ENCODE data around the gene MAP3K4.
A peak's percentile ranks its signal among the peaks of the same experiment; 100 is the strongest.

Gene MAP3K4

GRCh38 chr6:160991406-160992060 is at the start of gene MAP3K4:
Gene MAP3K4, plus strand, starts transcription at chr6:160991769. Its CDS starts 163 bp downstream, at chr6:160991932.
- peak; percentile 63 for DNase-seq (ENCODE audit: low spot score)

GRCh38 chr6:160943997-160944396 is 47.6 kb upstream of the MAP3K4 start:
- DNase-seq (ENCODE audit: low spot score), result no peak

GRCh38 chr6:160945516-160946177 is 45.9 kb upstream of the MAP3K4 start:
- no peak for DNase-seq (ENCODE audit: low spot score)

GRCh38 chr6:160949531-160949930 is 42.0 kb upstream of the MAP3K4 start:
- DNase-seq (ENCODE audit: low spot score), result no peak

GRCh38 chr6:160950507-160950906 is 41.1 kb upstream of the MAP3K4 start:
- DNase-seq (ENCODE audit: low spot score), result no peak

GRCh38 chr6:160951187-160952030 is 40.2 kb upstream of the MAP3K4 start:
- no peak for DNase-seq (ENCODE audit: low spot score)

- no peak for DNase-seq (ENCODE audit: low spot score)
These were observed 38.8 kb upstream of the MAP3K4 start for GRCh38 chr6:160952633-160953281.

GRCh38 chr6:160955508-160956295 is 35.9 kb upstream of the MAP3K4 start:
- no peak for DNase-seq (ENCODE audit: low spot score)

- no peak for DNase-seq (ENCODE audit: low spot score)
These were observed 35.1 kb upstream of the MAP3K4 start for GRCh38 chr6:160956300-160957035.

GRCh38 chr6:160959726-160960435 is 31.7 kb upstream of the MAP3K4 start:
- no peak for DNase-seq (ENCODE audit: low spot score)

GRCh38 chr6:160960839-160961238 is 30.7 kb upstream of the MAP3K4 start:
- DNase-seq (ENCODE audit: low spot score), result no peak

- DNase-seq (ENCODE audit: low spot score), result no peak
These were observed 28.5 kb upstream of the MAP3K4 start for GRCh38 chr6:160962835-160963623.

- DNase-seq (ENCODE audit: low spot score), result no peak
These were observed 27.9 kb upstream of the MAP3K4 start for GRCh38 chr6:160963651-160964050.

- DNase-seq (ENCODE audit: low spot score), result no peak
These were observed 25.7 kb upstream of the MAP3K4 start for GRCh38 chr6:160965893-160966292.

- no peak for DNase-seq (ENCODE audit: low spot score)
These were observed 24.9 kb upstream of the MAP3K4 start for GRCh38 chr6:160966493-160967229.

- DNase-seq (ENCODE audit: low spot score), result no peak
These were observed 24.2 kb upstream of the MAP3K4 start for GRCh38 chr6:160967351-160967750.

GRCh38 chr6:160967833-160968232 is 23.7 kb upstream of the MAP3K4 start:
- DNase-seq (ENCODE audit: low spot score), result no peak

GRCh38 chr6:160971171-160971570 is 20.4 kb upstream of the MAP3K4 start:
- no peak for DNase-seq (ENCODE audit: low spot score)

- DNase-seq (ENCODE audit: low spot score), result no peak
These were observed 19.5 kb upstream of the MAP3K4 start for GRCh38 chr6:160972111-160972510.

Data from kidney capillary endothelial cell (primary cell).